GM21825 (cell line): Measurements from ENCODE around the gene SHANK1.

Experiments used
- ATAC-seq: cut with Tn5 transposase; IDR thresholded peaks from one replicate; pipeline ENCODE4 v1.9.1; 2021; ENCODE audit warnings: mild to moderate bottlenecking, moderate library complexity; ENCODE audit not compliant: unreplicated experiment

SHANK1 gene

GRCh38 chr19:50693064-50693975 is 26.3 kb downstream of the SHANK1 start:
- ATAC-seq = no peak

- no peak for ATAC-seq
These were observed 29.2 kb downstream of the SHANK1 start for GRCh38 chr19:50690439-50690838.

GRCh38 chr19:50688766-50689165 is 30.8 kb downstream of the SHANK1 start:
- no peak for ATAC-seq

- no peak for ATAC-seq
These were observed 33.1 kb downstream of the SHANK1 start for GRCh38 chr19:50686310-50687032.

- ATAC-seq = no peak
These were observed 40.2 kb downstream of the SHANK1 start for GRCh38 chr19:50679177-50680125.

GRCh38 chr19:50678323-50678722 is 41.3 kb downstream of the SHANK1 start:
- no peak for ATAC-seq

- ATAC-seq = no peak
These were observed 42.0 kb downstream of the SHANK1 start for GRCh38 chr19:50677636-50678035.

GRCh38 chr19:50676625-50677197 is 42.9 kb downstream of the SHANK1 start:
- ATAC-seq = no peak

- ATAC-seq = no peak
These were observed 46.5 kb downstream of the SHANK1 start for GRCh38 chr19:50673118-50673517.

- no peak for ATAC-seq
These were observed 49.6 kb downstream of the SHANK1 start for GRCh38 chr19:50670102-50670380.

- no peak for ATAC-seq
These were observed 50.1 kb downstream of the SHANK1 start for GRCh38 chr19:50669302-50670101.

GRCh38 chr19:50668879-50669278 is 50.7 kb downstream of the SHANK1 start:
- ATAC-seq = no peak

- ATAC-seq = no peak
These were observed 51.2 kb downstream of the SHANK1 start for GRCh38 chr19:50668416-50668815.

GRCh38 chr19:50667759-50668231 is 51.8 kb downstream of the SHANK1 start:
- ATAC-seq = no peak

- no peak for ATAC-seq
These were observed 52.3 kb downstream of the SHANK1 start for GRCh38 chr19:50667177-50667758.

GRCh38 chr19:50666346-50667176 is 53.0 kb downstream of the SHANK1 start:
- no peak for ATAC-seq

- ATAC-seq = no peak
These were observed 55.4 kb downstream of the SHANK1 start for GRCh38 chr19:50664204-50664603.

- no peak for ATAC-seq
These were observed 56.2 kb downstream of the SHANK1 start for GRCh38 chr19:50663482-50663790.
